ENCODE results near the gene PYGL.
"Not testable (repeated sequence)": the region's sequence is repeated elsewhere in the genome, so short reads cannot be mapped to it uniquely, and the experiment has no call there.

DNA sequence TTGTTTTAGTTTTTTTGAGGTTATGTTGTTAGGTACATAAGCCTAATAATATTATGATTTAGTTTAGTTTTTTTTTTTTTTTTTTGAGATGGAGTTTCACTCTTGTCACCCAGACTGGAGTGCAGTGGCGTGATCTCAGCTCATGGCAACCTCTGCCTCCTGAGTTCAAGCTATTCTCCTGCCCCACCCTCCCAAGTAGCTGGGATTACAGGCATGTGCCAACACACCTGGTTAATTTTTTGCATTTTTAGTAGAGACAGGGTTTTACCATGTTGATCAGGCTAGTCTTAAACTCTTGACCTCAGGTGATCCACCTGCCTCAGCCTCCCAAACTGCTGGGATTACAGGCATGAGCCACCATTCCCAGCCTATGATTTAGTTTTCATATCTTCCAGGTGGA lies 47.3 kb downstream of the PYGL start:
- TF ChIP-seq POLR2AphosphoS5, POLR2A (IDR thresholded peaks at IDR 0.05): not testable (repeated sequence)
- TF ChIP-seq, protein P1, sequence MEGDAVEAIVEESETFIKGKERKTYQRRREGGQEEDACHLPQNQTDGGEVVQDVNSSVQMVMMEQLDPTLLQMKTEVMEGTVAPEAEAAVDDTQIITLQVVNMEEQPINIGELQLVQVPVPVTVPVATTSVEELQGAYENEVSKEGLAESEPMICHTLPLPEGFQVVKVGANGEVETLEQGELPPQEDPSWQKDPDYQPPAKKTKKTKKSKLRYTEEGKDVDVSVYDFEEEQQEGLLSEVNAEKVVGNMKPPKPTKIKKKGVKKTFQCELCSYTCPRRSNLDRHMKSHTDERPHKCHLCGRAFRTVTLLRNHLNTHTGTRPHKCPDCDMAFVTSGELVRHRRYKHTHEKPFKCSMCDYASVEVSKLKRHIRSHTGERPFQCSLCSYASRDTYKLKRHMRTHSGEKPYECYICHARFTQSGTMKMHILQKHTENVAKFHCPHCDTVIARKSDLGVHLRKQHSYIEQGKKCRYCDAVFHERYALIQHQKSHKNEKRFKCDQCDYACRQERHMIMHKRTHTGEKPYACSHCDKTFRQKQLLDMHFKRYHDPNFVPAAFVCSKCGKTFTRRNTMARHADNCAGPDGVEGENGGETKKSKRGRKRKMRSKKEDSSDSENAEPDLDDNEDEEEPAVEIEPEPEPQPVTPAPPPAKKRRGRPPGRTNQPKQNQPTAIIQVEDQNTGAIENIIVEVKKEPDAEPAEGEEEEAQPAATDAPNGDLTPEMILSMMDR (IDR thresholded peaks at IDR 0.05), result not testable (repeated sequence)
